Neural progenitor cell (in vitro differentiated cells): Measurements from ENCODE around the gene NGB. TPM values are rescaled to one million over a fixed set of nuclear protein-coding genes. Genes with fewer than 3 reads are reported as not detected.
A peak's percentile ranks its signal among the peaks of the same experiment; 100 is the strongest.

Experiments
- DNase-seq: peaks from one replicate; pipeline ENCODE4 v3.0.0-alpha.2; 2016; ENCODE audit warnings: low spot score
- H2AFZ ChIP-seq: fragments of 200-600 bp; sonication (generic); replicated peaks from 2 replicates; pipeline ENCODE4 v1.6.1; 2016; ENCODE audit warnings: antibody characterized with exemption
- H3F3A ChIP-seq: fragments of 200-600 bp; sonication (generic); 2 replicates; pipeline ENCODE4 v1.6.1; 2016; ENCODE audit warnings: antibody characterized with exemption, low read depth
- H3K27ac ChIP-seq: fragments of 200-600 bp; sonication (generic); 2 replicates; pipeline ENCODE4 v1.5.1; 2016; ENCODE audit warnings: mild to moderate bottlenecking
- H3K27me3 ChIP-seq: fragments of 200-600 bp; sonication (generic); 2 replicates; pipeline ENCODE4 v1.6.1; 2016; ENCODE audit warnings: mild to moderate bottlenecking, moderate library complexity
- H3K36me3 ChIP-seq: fragments of 200-600 bp; sonication (generic); 2 replicates; pipeline ENCODE4 v1.5.1; 2016
- H3K4me1 ChIP-seq: fragments of 200-600 bp; sonication (generic); 2 replicates; pipeline ENCODE4 v1.6.1; 2016; ENCODE audit warnings: mixed run types
- H3K4me2 ChIP-seq: fragments of 200-600 bp; sonication (generic); 2 replicates; pipeline ENCODE4 v1.6.1; 2016
- H3K4me3 ChIP-seq: fragments of 200-600 bp; sonication (generic); 2 replicates; pipeline ENCODE4 v1.5.1; 2016
- H3K79me2 ChIP-seq: fragments of 200-600 bp; sonication (generic); 2 replicates; pipeline ENCODE4 v1.6.1; 2016; ENCODE audit warnings: low read depth
- H3K9ac ChIP-seq: fragments of 200-600 bp; sonication (generic); 2 replicates; pipeline ENCODE4 v1.6.1; 2016
- H3K9me3 ChIP-seq: fragments of 200-600 bp; sonication (generic); 2 replicates; pipeline ENCODE4 v1.5.1; 2016; ENCODE audit warnings: low read depth
- H4K20me1 ChIP-seq: fragments of 200-600 bp; sonication (generic); 2 replicates; pipeline ENCODE4 v1.6.1; 2016; ENCODE audit warnings: low read depth
- H3K27ac Mint-ChIP-seq: 3 replicates; pipeline ENCODE4 v1.8.0; 2021; ENCODE audit warnings: mixed read lengths
- H3K27me3 Mint-ChIP-seq: 2 replicates; pipeline ENCODE4 v1.8.0; 2022; ENCODE audit warnings: low read depth, mild to moderate bottlenecking, inconsistent platforms, moderate library complexity, mixed read lengths; ENCODE audit not compliant: insufficient read depth
- H3K36me3 Mint-ChIP-seq: 3 replicates; pipeline ENCODE4 v1.8.0; 2021; ENCODE audit warnings: mixed read lengths
- H3K4me1 Mint-ChIP-seq: 3 replicates; pipeline ENCODE4 v1.8.0; 2021; ENCODE audit warnings: mixed read lengths
- H3K4me3 Mint-ChIP-seq: 3 replicates; pipeline ENCODE4 v1.8.0; 2021; ENCODE audit warnings: mild to moderate bottlenecking, moderate library complexity, mixed read lengths
- H3K9me3 Mint-ChIP-seq: 3 replicates; pipeline ENCODE4 v1.8.0; 2020; ENCODE audit warnings: mixed read lengths
- EZH2 ChIP-seq: fragments of 200-600 bp; sonication (generic); IDR thresholded peaks from 2 replicates; pipeline ENCODE4 v1.6.1; 2017; ENCODE audit warnings: antibody characterized with exemption, mild to moderate bottlenecking, moderate library complexity
- EZH2phosphoT487 ChIP-seq: fragments of 200-600 bp; sonication (generic); IDR thresholded peaks from 2 replicates; pipeline ENCODE4 v1.6.1; 2017; ENCODE audit warnings: antibody characterized with exemption
- total RNA-seq: library from RNA; depleted of rRNA; stranded (reverse); fragments of >200 nt; gene quantifications from 2 replicates; pipeline ENCODE4 v1.2.3, GENCODE V29; 2015; ENCODE audit warnings: low replicate concordance
- TF ChIP-seq, protein P1 (sequence below): fragments of 200-600 bp; sonication (generic); IDR thresholded peaks from 2 replicates; pipeline ENCODE4 v1.5.1; 2017; ENCODE audit warnings: antibody characterized with exemption, mild to moderate bottlenecking

The NGB gene
- total RNA-seq, 1 donor from 2014 or later, result not detected

DNA sequence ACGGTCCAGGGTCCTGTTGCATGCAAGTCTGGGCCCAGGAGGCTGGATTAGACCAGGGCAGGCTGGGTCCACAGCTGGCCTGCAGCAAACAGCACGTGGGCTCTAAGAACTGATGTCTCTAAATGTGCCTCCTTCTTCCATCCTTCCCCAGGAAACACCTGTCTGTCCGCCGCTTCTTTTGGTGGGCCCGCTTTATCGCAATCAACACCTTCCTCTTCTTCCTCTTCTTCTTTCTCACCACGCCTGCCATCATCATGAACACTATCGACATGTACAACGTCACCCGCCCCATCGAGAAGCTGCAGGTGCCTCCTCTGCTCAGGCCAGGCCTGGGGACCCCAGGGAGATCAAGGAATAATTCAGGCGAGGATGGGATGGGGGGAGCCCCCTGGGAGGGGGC lies 28.3 kb downstream of the NGB start:
- Mint-ChIP-seq H3K4me3 (no peak overlapping the region), H3K9me3 (no peaks in the 10 kb centered on the region), H3K4me1 (no peaks in the 10 kb centered on the region), H3K27ac (no peak overlapping the region), H3K27me3 (peaks cover 6% of the 10 kb centered on the region), H3K36me3 (no peaks in the 10 kb centered on the region)
- TF ChIP-seq EZH2phosphoT487, result no peak
- no peak for TF ChIP-seq EZH2
- TF ChIP-seq, protein P1, sequence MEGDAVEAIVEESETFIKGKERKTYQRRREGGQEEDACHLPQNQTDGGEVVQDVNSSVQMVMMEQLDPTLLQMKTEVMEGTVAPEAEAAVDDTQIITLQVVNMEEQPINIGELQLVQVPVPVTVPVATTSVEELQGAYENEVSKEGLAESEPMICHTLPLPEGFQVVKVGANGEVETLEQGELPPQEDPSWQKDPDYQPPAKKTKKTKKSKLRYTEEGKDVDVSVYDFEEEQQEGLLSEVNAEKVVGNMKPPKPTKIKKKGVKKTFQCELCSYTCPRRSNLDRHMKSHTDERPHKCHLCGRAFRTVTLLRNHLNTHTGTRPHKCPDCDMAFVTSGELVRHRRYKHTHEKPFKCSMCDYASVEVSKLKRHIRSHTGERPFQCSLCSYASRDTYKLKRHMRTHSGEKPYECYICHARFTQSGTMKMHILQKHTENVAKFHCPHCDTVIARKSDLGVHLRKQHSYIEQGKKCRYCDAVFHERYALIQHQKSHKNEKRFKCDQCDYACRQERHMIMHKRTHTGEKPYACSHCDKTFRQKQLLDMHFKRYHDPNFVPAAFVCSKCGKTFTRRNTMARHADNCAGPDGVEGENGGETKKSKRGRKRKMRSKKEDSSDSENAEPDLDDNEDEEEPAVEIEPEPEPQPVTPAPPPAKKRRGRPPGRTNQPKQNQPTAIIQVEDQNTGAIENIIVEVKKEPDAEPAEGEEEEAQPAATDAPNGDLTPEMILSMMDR, result no peak
- H3K27me3 ChIP-seq, result no peaks in the 10 kb centered on the region
- H3K9ac ChIP-seq, result no peak overlapping the region
- H3K9me3 ChIP-seq, result no peaks in the 10 kb centered on the region
- H3K4me1 ChIP-seq, result no peaks in the 10 kb centered on the region
- no peak overlapping the region for H2AFZ ChIP-seq
- no peaks in the 10 kb centered on the region for H3K79me2 ChIP-seq
- no peaks in the 10 kb centered on the region for H3K36me3 ChIP-seq
- no peak for DNase-seq
- H3F3A ChIP-seq, result no peaks in the 10 kb centered on the region
- no peak overlapping the region for H3K4me3 ChIP-seq
- no peaks in the 10 kb centered on the region for H4K20me1 ChIP-seq
- no peak overlapping the region for H3K27ac ChIP-seq
- H3K4me2 ChIP-seq, result no peak overlapping the region

DNA sequence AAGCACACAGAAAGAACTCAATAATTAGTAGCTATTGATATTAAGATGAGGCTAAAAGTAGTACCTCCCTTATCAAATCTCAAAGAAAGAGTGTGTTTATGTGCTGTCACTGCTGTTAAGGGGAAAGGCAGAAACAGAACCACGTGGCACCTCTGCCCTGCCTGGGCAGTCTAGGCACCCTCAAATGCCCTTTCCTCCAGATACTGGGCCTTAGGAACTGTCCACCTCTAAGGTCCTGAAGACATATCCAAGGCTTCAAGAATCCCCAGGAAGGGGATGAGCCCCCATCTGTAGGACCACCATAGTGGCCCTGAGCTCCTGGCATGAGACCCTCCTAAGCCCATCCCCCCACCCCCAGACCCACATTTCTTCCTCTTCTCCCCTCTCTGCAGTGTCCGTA lies 29.1 kb downstream of the NGB start:
- H3K36me3 Mint-ChIP-seq, result no peaks in the 10 kb centered on the region
- Histone ChIP-seq H3K27ac (no peak overlapping the region), H3K27me3 (no peaks in the 10 kb centered on the region), H3K36me3 (no peaks in the 10 kb centered on the region), H3K9me3 (no peaks in the 10 kb centered on the region), H3K4me1 (no peaks in the 10 kb centered on the region), H2AFZ (no peak overlapping the region), H3F3A (no peaks in the 10 kb centered on the region), H3K4me3 (no peak overlapping the region), H3K4me2 (no peak overlapping the region), H4K20me1 (no peaks in the 10 kb centered on the region), H3K9ac (no peak overlapping the region), H3K79me2 (no peaks in the 10 kb centered on the region)
- TF ChIP-seq, protein P1, result no peak
- TF ChIP-seq EZH2, result no peak
- peak; percentile 30 for DNase-seq
- no peak overlapping the region for H3K4me3 Mint-ChIP-seq
- peaks cover 6% of the 10 kb centered on the region for H3K27me3 Mint-ChIP-seq
- no peaks in the 10 kb centered on the region for H3K4me1 Mint-ChIP-seq
- no peak overlapping the region for H3K27ac Mint-ChIP-seq
- no peaks in the 10 kb centered on the region for H3K9me3 Mint-ChIP-seq

DNA sequence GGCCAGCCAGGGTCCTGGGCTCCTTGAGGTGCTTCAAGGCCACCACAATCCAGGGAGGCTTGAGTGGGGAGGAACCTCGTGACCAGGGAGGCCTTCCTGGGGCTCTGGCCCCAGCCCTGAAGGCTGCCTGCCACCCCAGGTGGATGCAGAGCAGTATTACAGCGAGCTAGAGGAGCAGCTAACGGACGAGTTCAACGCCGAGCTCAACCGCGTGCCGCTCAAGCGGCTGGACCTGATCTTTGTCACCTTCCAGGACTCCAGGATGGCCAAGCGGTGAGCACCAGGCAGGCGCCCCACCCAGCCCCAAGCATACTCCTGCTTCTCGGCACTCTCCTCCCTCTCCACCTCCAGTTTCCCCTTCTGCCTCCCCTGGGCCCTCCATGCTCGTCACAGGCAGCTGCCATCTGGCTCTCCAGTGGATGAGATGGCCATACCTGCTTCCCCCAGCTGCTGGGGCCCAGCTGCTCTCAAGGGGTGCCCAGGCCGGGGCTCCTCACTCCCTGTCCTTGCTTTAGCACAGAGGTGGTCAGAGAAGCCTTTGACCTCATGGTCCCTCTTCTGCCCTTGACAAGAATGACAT lies 30.6 kb downstream of the NGB start:
- Histone ChIP-seq H3K36me3 (no peaks in the 10 kb centered on the region), H2AFZ (no peak overlapping the region), H3K9ac (no peak overlapping the region), H3F3A (no peaks in the 10 kb centered on the region), H3K79me2 (no peaks in the 10 kb centered on the region), H3K4me1 (no peaks in the 10 kb centered on the region), H3K27me3 (no peaks in the 10 kb centered on the region), H3K4me3 (no peak overlapping the region), H4K20me1 (no peaks in the 10 kb centered on the region), H3K9me3 (no peaks in the 10 kb centered on the region), H3K27ac (no peak overlapping the region), H3K4me2 (no peak overlapping the region)
- peaks cover 6% of the 10 kb centered on the region for H3K27me3 Mint-ChIP-seq
- no peak for DNase-seq
- H3K27ac Mint-ChIP-seq, result no peak overlapping the region
- no peaks in the 10 kb centered on the region for H3K9me3 Mint-ChIP-seq
- no peaks in the 10 kb centered on the region for H3K36me3 Mint-ChIP-seq
- H3K4me3 Mint-ChIP-seq, result no peak overlapping the region
- no peaks in the 10 kb centered on the region for H3K4me1 Mint-ChIP-seq
- TF ChIP-seq EZH2phosphoT487, result no peak

DNA sequence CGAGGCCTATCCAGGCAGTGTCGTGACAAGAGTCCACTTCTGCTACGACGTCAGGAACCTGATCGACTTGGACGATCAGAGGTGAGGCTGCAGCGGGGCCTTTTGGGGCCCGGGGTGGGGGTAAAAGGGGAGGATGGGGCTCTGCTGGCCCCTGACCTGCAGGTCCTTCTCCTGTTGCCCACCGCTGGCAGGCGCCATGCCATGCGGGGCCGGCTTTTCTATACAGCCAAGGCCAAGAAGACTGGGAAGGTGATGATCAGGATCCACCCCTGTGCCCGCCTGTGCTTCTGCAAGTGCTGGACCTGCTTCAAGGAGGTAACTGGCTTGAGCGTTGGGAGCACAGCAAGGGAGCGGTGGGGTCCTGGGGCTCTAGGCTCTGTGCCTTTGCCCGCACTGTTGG lies 31.6 kb downstream of the NGB start:
- H2AFZ ChIP-seq, result no peak overlapping the region
- H3K4me1 ChIP-seq, result no peaks in the 10 kb centered on the region
- no peaks in the 10 kb centered on the region for H3K79me2 ChIP-seq
- H3K4me3 ChIP-seq, result no peak overlapping the region
- no peaks in the 10 kb centered on the region for H3K27me3 ChIP-seq
- no peak overlapping the region for H3K4me2 ChIP-seq
- TF ChIP-seq EZH2phosphoT487 (no peak), EZH2 (no peak)
- TF ChIP-seq, protein P1, result no peak
- no peaks in the 10 kb centered on the region for H4K20me1 ChIP-seq
- no peaks in the 10 kb centered on the region for H3K36me3 ChIP-seq
- no peak overlapping the region for H3K9ac ChIP-seq
- peaks cover 2% of the 10 kb centered on the region for H3K27me3 Mint-ChIP-seq
- no peaks in the 10 kb centered on the region for H3K4me1 Mint-ChIP-seq
- H3K4me3 Mint-ChIP-seq, result no peak overlapping the region
- H3K9me3 Mint-ChIP-seq, result no peaks in the 10 kb centered on the region
- no peaks in the 10 kb centered on the region for H3K9me3 ChIP-seq
- H3F3A ChIP-seq, result no peaks in the 10 kb centered on the region
- no peaks in the 10 kb centered on the region for H3K36me3 Mint-ChIP-seq
- DNase-seq, result no peak
- H3K27ac Mint-ChIP-seq, result no peak overlapping the region
- H3K27ac ChIP-seq, result no peak overlapping the region
